ENCODE measurements around the gene MEF2C. TPM values are rescaled to one million over a fixed set of nuclear protein-coding genes. Genes with fewer than 3 reads are reported as not detected.
A peak's percentile ranks its signal among the peaks of the same experiment; 100 is the strongest.

MEF2C gene
- polyA plus RNA-seq, 1 donor from 2014 or later = 30.2 TPM

DNA sequence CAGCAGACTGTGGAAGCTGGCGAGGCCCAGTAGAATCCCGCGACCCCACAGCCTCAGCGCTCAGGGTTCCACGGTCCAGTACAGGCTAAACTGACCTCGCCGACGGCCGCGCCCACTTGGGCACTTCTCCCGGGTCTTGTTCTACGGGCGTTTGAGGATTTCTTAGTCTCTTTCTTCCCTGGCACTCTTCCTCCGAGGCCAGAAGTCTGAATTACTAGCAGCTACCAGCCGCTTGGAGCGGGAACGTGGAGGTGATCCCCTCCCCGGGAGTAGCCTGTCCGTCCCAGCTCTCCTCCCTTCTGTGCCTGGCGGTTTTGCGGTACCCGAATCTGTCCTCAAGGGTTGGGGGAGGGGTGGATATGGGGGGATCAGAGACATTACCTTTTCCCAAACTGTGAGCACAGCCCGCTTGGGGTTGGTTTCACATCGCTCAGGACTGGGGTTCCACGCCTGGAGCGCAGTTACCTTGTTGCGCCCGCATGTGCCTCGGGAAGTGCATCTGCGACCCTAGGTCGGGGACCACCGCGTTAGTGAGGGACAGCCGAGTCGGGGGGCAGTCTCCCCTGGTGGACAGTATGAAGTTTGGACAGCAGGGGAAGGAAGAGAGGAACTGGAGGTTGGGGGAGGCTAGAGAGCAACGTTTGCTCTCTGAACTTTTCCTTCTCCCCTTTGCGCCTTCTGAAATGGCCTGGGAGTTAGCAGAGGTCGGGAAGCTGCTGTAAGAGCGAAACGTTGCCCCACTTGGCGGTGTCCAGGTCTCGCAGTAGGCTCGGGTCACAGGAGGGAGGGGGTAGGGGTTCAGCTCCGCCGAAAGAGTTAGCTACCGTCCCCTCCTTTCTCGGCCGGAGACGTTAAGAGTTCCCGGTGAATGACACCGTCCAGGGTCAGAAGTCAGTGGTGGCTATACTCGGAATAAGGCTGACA lies 190.8 kb downstream of the MEF2C start:
- no peak overlapping the region for H3K4me2 ChIP-seq (ENCODE audit: low read length)
- no peaks in the 10 kb centered on the region for H3K36me3 ChIP-seq (ENCODE audit: insufficient read depth, low read length)
- H3K79me2 ChIP-seq (replicated peaks; ENCODE audit: insufficient read depth, low read length) = peaks cover 40% of the 10 kb centered on the region
- no peaks in the 10 kb centered on the region for H3K9me2 ChIP-seq (ENCODE audit: insufficient read depth, low read length)
- no peak for TF ChIP-seq MXI1 (conservative IDR thresholded peaks at IDR 0.05; ENCODE audit: poor library complexity, severe bottlenecking)
- TF ChIP-seq, protein P1, sequence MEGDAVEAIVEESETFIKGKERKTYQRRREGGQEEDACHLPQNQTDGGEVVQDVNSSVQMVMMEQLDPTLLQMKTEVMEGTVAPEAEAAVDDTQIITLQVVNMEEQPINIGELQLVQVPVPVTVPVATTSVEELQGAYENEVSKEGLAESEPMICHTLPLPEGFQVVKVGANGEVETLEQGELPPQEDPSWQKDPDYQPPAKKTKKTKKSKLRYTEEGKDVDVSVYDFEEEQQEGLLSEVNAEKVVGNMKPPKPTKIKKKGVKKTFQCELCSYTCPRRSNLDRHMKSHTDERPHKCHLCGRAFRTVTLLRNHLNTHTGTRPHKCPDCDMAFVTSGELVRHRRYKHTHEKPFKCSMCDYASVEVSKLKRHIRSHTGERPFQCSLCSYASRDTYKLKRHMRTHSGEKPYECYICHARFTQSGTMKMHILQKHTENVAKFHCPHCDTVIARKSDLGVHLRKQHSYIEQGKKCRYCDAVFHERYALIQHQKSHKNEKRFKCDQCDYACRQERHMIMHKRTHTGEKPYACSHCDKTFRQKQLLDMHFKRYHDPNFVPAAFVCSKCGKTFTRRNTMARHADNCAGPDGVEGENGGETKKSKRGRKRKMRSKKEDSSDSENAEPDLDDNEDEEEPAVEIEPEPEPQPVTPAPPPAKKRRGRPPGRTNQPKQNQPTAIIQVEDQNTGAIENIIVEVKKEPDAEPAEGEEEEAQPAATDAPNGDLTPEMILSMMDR (IDR thresholded peaks at IDR 0.05; ENCODE audit: poor library complexity, severe bottlenecking) = no peak
- TF ChIP-seq, protein P2, sequence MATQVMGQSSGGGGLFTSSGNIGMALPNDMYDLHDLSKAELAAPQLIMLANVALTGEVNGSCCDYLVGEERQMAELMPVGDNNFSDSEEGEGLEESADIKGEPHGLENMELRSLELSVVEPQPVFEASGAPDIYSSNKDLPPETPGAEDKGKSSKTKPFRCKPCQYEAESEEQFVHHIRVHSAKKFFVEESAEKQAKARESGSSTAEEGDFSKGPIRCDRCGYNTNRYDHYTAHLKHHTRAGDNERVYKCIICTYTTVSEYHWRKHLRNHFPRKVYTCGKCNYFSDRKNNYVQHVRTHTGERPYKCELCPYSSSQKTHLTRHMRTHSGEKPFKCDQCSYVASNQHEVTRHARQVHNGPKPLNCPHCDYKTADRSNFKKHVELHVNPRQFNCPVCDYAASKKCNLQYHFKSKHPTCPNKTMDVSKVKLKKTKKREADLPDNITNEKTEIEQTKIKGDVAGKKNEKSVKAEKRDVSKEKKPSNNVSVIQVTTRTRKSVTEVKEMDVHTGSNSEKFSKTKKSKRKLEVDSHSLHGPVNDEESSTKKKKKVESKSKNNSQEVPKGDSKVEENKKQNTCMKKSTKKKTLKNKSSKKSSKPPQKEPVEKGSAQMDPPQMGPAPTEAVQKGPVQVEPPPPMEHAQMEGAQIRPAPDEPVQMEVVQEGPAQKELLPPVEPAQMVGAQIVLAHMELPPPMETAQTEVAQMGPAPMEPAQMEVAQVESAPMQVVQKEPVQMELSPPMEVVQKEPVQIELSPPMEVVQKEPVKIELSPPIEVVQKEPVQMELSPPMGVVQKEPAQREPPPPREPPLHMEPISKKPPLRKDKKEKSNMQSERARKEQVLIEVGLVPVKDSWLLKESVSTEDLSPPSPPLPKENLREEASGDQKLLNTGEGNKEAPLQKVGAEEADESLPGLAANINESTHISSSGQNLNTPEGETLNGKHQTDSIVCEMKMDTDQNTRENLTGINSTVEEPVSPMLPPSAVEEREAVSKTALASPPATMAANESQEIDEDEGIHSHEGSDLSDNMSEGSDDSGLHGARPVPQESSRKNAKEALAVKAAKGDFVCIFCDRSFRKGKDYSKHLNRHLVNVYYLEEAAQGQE (IDR thresholded peaks at IDR 0.05; ENCODE audit: borderline replicate concordance) = no peak
- TF ChIP-seq POLR2AphosphoS5 (IDR thresholded peaks at IDR 0.05) = no peak
- no peak for TF ChIP-seq TAF1 (IDR thresholded peaks at IDR 0.05; ENCODE audit: low read depth)
- no peak for TF ChIP-seq RAD21 (conservative IDR thresholded peaks at IDR 0.05)
- peak; percentile 60 for TF ChIP-seq EZH2 (IDR thresholded peaks at IDR 0.05; ENCODE audit: borderline replicate concordance, insufficient read depth, low read length, poor library complexity, severe bottlenecking)
- no peaks in the 10 kb centered on the region for H4K20me1 ChIP-seq (ENCODE audit: insufficient read depth)
- H3K4me3 ChIP-seq (ENCODE audit: low read length) = no peak overlapping the region
- H3K9ac ChIP-seq (ENCODE audit: low read length) = no peak overlapping the region
- no peak overlapping the region for H3K27ac ChIP-seq (ENCODE audit: low read length)
- no peaks in the 10 kb centered on the region for H3K9me3 ChIP-seq (ENCODE audit: low read length)
- H3F3A ChIP-seq (ENCODE audit: insufficient read depth, low read length, poor library complexity, severe bottlenecking) = peaks cover 5% of the 10 kb centered on the region
- H2AFZ ChIP-seq (ENCODE audit: low read depth, low read length) = no peak overlapping the region
- peaks cover 95% of the 10 kb centered on the region for H3K27me3 ChIP-seq (ENCODE audit: insufficient read depth, low read depth, low read length)

DNA sequence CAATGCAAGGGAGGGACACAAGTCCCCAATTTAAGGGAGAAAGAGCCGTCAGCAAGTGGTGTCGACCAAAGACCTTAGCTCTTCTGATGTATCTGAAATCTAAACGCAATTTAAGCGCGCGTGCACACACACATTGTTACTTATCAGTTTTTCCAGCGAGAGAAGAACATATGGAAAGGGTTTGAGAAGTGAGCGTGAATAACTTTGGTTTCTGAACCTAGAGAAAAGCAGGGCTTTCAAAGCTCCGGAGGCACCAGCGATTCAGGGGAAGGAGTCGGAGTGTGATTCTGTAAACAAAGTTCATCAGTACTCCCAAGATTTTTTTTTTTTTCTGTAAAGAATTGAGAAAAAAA lies 191.8 kb downstream of the MEF2C start:
- H2AFZ ChIP-seq (ENCODE audit: low read depth, low read length) = no peak overlapping the region
- H3K9ac ChIP-seq (ENCODE audit: low read length) = no peak overlapping the region
- no peak for TF ChIP-seq EP300 (conservative IDR thresholded peaks at IDR 0.05; ENCODE audit: poor library complexity, severe bottlenecking)
- TF ChIP-seq, protein P1 (IDR thresholded peaks at IDR 0.05; ENCODE audit: poor library complexity, severe bottlenecking) = peak; percentile 16
- no peak overlapping the region for H3K27ac ChIP-seq (ENCODE audit: low read length)
- no peaks in the 10 kb centered on the region for H3K36me3 ChIP-seq (ENCODE audit: insufficient read depth, low read length)
- peaks cover 5% of the 10 kb centered on the region for H3F3A ChIP-seq (ENCODE audit: insufficient read depth, low read length, poor library complexity, severe bottlenecking)
- H4K20me1 ChIP-seq (ENCODE audit: insufficient read depth) = no peaks in the 10 kb centered on the region
- no peaks in the 10 kb centered on the region for H3K9me2 ChIP-seq (ENCODE audit: insufficient read depth, low read length)
- peaks cover 100% of the 10 kb centered on the region for H3K27me3 ChIP-seq (ENCODE audit: insufficient read depth, low read depth, low read length)
- no peak overlapping the region for H3K4me2 ChIP-seq (ENCODE audit: low read length)
- peaks cover 50% of the 10 kb centered on the region for H3K79me2 ChIP-seq (replicated peaks; ENCODE audit: insufficient read depth, low read length)
- H3K9me3 ChIP-seq (ENCODE audit: low read length) = no peaks in the 10 kb centered on the region
- H3K4me3 ChIP-seq (ENCODE audit: low read length) = peak overlapping the region; percentile 62
